Pons (tissue), 1 donor: ENCODE data around the gene SSBP3.
"Not testable (repeated sequence)": the region's sequence is repeated elsewhere in the genome, so short reads cannot be mapped to it uniquely, and the experiment has no call there.

Experiments
- DNase-seq: peaks from one replicate; pipeline ENCODE4 v3.0.0-alpha.2; 2016; ENCODE audit warnings: low spot score

Gene SSBP3

GRCh38 chr1:54244655-54245054, 161.5 kb downstream of the SSBP3 start:
- no peak for DNase-seq

DNA sequence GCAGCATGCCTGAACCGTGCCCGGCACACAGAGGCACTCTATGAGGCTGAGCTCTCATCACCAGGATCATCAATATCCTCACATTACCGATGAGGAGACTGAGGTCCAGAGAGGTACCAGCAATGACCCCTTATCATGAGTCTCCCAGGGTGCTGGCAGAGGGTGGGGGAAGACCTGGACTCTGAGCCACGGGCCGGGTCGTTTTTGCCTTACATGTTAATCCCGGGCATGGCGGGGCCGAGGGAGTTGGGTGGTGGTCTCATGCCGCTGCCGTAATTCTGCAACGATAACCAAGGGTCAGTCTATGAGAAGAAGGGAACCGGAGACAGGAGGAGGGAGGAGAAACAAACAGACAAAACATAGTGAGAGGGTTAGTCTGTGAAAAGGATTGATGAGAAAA, 163.2 kb downstream of the SSBP3 start:
- DNase-seq: no peak

DNA sequence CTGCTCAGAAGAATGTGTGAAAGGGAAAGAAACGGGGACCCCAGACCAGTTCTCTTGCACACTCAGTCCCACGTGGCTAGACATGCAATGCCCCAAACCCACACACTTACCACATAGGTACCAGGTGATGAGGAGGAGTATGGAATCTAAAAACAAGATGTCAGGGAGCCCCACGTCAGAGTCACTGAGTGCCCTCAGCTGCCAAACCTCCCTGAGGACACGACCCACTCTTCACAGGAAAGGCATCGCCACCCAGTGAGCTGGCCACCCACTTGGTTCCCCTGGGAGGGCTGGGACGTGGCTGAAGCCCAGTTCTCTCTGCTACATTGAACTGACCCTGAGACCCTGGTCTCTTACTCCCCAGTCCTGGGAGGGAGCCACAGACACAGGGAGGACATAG, 164.8 kb downstream of the SSBP3 start:
- DNase-seq: no peak

GRCh38 chr1:54240741-54241335, 165.4 kb downstream of the SSBP3 start:
- no peak for DNase-seq

DNA sequence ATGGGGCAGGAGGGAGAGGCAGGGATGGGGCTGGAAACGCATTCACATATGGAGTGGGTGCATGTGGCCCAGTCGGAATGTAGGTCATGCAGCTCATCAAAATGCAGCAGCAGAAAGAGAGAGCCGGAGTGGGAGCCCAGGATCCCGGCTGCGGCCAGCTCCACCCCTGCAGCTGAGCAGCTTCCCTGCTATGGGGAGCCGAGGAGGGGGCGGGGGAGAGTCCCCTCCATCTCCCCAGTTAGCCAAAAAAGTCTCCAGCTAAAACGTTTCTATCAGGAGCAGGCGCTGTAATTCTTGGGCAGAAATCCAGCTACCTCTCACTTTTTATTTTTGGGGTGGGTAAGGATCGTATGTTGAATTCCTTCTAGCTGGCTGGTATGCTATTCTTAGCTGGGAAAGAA, 166.6 kb downstream of the SSBP3 start:
- no peak for DNase-seq

GRCh38 chr1:54239035-54239383, 167.2 kb downstream of the SSBP3 start:
- DNase-seq: no peak

DNA sequence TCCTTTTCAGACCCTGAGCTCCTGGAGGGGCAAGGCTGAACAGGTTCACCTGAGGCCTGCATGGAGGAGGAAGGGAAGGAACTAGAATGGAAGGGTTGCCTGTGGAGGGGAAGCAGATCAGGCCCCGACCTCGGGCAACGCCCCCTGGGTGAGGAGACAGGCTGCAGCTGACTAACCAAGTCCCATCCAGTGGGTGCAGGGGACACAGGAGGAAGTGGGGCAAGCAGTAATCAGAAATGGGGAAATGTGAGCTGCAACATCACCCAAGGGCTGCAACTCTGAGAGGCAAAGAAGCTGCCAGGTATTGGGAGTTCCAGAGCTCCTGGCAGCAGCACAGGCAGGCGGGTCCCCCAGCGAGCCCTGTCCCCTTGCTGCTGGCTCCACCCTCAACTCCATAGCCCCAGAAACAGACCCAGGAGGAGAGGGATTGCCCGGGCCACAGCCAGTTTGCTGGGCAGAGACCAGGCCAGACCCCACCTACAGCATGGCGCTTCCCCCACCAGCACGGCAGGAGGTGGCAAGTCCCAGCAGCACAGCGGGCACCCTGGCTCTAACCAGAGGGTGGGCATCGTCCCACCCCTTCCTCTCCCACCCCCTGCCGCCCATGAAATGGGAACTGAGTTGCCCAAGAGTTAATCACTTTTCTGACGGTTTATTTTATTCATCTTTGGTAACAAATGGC, 167.7 kb downstream of the SSBP3 start:
- no peak for DNase-seq

GRCh38 chr1:54237586-54237985, 168.6 kb downstream of the SSBP3 start:
- DNase-seq: no peak

DNA sequence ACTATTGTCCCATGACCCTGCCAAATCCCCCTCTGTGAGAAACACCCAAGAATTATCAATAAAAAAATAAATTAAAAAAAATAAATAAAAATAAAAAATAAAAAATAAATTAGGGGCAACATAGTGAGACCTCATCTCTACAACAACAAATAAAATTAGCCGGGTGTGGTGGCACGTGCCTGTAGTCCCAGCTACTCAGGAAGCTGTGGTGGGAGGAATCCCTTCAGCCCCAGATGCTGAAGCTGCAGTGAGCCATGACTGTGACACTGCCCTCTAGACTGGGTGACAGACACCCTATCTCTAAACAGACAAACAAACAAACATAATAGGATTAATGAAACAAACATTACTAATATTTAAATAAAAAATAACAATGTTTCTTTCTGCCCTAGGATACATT, 171.9 kb downstream of the SSBP3 start:
- no peak for DNase-seq

- DNase-seq: not testable (repeated sequence)
These were observed 173.0 kb downstream of the SSBP3 start for GRCh38 chr1:54233196-54233595.

- no peak for DNase-seq
These were observed 175.5 kb downstream of the SSBP3 start for GRCh38 chr1:54230507-54231339.

- no peak for DNase-seq
These were observed 176.8 kb downstream of the SSBP3 start for GRCh38 chr1:54229281-54229891.

- DNase-seq: no peak
These were observed 177.5 kb downstream of the SSBP3 start for GRCh38 chr1:54228638-54229079.

DNA sequence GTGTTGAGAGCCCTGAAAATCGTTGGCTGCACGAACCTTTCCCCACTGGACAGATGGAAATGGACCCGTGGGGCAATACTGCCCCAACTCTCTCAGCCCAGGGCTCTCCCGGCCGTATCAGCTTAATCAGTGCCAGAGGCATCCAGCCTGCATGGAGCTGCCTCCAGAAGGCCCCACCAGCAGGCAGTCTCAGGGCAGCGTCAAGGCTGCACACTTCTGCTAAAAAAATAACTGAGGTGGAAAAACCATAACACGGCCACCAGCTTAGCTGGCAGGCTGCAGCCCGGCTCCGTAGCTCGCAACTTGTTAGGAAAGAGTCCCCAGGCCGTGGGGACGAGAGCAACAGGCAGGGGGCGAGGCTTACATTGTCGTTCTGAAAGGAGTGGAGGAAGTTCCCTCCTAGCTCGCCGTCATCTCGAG, 178.3 kb downstream of the SSBP3 start:
- no peak for DNase-seq

- no peak for DNase-seq
These were observed 179.0 kb downstream of the SSBP3 start for GRCh38 chr1:54227091-54227602.

GRCh38 chr1:54225986-54226559, 180.1 kb downstream of the SSBP3 start:
- no peak for DNase-seq

- DNase-seq: no peak
These were observed 180.8 kb downstream of the SSBP3 start for GRCh38 chr1:54225378-54225777.

- no peak for DNase-seq
These were observed 182.0 kb downstream of the SSBP3 start for GRCh38 chr1:54224233-54224632.

DNA sequence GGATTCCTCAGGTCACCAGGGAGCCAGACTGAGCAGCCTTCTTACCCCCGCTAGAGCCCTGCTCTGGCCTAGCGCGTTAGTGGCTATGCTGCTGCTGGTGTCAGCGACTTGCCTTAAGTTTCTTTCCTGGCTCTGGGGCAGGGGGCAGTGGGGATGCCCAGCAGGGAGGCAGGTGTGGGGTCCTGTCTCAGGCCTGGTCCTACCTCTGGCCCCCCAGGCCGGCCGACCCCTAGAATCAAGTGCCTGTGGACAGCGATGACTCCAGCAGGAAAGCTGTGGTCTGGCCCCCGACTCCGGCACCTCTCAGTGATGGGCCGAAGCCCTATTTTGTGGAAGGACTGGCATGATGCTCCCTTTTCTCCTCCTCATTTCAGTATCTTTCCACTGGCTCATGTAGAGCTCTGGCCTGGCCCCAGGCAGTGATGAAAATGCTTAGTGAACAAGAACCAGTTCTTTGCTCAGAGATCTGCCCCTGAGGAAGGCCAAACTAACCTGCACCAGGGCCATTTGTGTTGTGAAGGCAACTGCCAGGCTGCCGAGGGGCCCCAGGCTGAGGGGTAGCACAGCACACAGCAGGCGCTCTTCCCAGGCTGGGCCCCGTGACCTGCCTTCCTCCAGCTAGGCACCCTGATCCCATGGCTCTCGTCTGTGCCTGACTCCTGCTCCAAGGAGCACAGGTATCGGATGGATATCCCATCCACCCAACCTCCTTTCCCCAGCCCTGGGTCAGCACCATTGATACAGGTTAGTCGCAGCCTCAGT, 182.6 kb downstream of the SSBP3 start:
- no peak for DNase-seq

DNA sequence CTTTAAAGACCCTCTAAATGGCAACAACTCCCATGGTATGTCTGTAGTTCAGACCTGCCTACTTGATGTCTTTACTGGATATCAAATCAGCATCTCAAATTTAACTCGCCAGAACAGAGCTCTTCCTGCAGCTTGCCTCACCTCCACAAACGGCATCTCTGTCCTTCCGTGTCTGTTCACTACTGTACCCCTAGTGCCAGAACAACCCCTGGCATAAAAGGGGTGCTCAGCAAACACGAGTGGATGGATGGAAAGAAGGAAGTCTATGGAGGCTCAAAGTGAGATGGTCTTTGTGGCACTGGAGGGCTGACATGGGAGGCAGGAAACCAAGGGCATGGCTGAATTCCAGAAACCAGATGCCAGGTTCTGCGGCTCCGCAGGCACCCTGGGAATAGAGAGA, 183.5 kb downstream of the SSBP3 start:
- no peak for DNase-seq

DNA sequence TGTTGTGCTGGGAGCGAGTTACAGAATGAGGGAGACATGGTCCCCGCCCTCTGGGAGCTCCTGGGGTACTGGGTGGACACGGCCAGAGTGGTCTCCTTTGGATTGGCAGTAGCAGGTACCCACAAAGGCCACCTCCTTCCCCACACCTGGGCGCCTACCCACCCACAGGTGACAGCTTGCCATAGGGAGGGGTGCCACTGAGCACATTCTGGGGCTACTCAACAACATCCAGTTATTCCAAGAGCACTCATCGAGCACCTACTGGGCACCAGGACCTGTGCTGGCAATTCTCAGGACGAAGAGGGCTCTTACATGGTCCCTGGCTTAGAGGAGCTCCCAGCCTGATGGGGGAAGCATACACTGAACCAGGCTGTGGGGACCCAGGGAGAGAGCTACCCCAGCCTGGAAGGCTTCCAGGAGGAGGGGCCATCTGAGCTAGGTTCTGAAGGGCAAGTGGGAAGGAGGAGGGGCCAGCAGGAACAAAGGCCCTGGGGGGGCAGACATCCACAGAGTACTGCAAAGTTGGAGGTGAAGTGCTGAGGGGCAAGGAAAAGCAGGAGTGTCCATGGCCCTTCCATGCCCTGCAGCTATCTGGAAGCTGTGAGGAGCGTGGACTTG, 184.2 kb downstream of the SSBP3 start:
- no peak for DNase-seq
